Activated CD8-positive, alpha-beta memory T cell treated with anti-CD3 and anti-CD28 coated beads for 48 hours (primary cell): ENCODE data around the gene WDR93.

Experiments used
- DNase-seq, 3 experiments: peaks; one replicate each; pipeline ENCODE4 v3.0.0-alpha.2; 2020; ENCODE audit warnings: low read depth in 2 of 3, low spot score in 2 of 3

Gene WDR93

GRCh38 chr15:89747708-89748682 is 57.4 kb downstream of the WDR93 start:
- no peak for DNase-seq

DNA sequence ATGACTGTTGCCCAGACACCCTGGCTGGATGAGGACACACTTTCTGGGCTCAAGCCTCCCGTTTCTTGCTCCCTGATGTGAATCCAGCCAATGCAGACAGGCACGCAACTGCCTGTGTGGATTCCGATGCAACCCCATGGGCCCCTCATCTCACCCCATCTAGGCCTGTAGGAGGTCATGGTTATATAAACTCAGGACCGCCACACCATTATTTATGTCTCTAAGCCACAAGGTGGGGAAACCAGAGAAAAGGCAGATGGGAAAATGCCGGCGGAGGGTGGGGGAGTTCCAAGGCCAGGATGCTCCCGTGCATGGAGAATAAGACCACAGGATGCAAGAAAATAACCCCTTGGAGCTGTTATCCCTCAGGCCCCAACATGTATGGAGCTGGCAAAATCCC is 58.4 kb downstream of the WDR93 start:
- no peak for DNase-seq

- no peak for DNase-seq
These were observed 58.9 kb downstream of the WDR93 start for GRCh38 chr15:89749526-89749925.

DNA sequence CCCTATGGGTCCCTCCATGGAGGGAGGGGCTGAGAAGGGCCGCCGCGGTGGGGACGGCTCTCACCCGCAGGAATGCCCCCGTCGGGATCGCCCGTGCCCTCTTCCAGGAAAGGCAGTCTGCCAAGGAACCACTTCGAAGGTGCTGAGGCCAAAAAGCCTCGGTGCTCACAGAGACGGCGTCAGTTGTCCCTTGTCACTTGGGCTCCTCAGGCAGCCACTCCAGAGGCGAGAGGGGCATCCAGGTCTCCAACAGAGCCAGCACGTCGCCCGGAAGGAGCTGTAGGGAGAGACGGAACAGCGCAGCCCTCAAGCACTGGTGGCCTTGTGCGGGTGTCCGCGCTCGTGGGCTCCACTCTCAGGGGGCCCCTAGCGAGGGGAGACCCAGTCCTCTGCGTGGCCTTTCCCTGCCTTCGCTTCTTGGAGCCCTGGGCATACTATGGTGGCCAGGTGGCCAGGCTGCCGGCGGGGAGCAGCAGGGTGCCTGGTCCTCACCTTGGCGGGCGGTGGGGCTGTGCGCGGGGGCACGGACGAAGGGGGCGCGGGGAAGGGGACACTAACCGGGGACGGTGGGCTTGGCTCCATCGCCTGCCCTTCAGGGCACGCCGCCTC is 59.4 kb downstream of the WDR93 start:
- peak in 1 of 3 experiments; percentile 16 for DNase-seq

DNA sequence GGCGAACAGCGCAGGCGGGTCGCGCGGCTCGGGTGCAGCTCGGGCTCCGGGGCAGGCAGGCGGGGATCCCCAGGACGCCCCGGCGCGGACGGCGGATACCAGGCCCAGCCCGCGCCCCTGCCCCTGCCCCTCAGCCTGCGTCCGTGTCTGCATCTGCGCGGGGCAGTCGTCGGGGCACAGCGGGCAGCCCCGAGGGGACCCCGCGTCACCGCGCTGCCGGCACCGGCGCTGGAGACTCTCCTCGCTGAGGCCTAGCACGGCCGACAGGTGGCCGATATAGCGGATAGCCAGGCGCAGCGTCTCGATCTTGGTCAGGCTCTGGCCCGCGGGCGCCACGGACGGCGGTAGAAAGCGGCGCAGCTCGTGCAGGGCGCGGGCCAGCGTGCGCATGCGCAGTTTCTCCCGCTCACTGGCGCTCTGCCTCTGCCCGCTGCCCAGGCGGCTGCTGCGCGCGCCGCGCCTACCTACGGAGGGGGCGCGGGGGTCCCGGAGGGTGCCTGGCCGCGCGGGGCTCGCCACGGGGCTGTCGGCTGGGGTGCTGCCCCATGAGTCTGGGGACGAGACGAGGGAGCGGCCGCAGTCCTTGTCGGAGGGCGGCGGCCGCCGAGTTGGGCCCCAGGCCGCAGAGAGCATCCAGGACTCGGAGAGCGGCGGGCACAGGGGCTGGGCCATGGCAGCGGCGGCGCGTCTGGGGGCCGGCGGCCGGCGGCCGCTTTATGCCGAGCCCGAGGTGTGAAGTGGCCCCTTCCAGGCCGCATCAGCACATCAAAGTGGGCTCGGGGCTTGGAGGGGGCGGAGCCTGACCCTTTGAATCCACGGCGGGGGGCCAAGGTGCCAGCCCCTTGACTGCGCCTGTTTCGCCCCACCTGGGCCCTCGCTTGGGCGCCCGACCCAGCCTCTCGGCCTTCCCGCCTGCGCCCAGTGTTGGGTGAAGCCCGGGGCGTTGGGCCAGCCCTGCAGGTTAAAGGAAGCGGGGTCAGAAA is 60.2 kb downstream of the WDR93 start, which contains the start of gene MESP1:
MESP1 (minus strand) TSS at position 690 of the 983 bp plus-strand sequence; CDS start at position 672, 18 bp downstream.
- peak; percentile 71 to 76 (median 74) for DNase-seq

DNA sequence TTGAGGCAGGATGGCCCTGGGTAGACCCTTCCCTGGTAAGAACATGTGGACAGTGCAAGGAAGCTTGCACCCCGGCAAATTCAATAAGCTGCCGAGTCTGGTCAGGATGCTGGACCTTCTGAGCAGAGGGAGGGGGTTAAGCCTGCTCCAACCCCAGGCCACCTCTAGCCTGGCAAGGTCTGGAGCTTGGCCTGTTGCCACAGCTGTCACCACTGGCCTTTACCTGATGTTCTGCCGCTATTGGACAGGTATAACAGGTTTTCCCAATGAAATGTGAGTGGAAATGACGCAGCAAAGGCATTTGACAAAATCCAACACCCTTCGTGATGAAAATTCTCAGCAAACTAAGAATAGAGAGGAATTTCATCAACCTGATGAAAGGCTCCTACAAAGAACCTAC is 61.1 kb downstream of the WDR93 start:
- DNase-seq: no peak

DNA sequence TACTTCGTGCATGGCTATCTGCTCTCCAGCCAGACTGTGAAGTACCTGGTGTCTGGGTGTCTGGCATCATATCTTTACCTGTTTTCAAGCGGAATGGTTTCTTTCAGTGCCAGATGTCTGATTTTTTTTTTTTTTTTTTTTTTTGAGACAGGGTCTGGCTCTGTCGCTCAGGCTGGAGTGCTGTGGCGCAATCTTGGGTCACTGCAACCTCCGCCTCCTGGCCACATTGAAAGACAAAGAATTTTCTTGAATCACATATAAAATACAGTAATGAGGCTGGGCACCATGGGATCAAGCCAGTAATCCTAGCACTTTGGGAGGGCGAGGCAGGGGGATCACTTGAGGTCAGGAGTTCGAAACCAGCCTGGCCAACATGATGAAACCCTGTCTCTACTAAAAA is 63.2 kb downstream of the WDR93 start:
- DNase-seq: no peak

DNA sequence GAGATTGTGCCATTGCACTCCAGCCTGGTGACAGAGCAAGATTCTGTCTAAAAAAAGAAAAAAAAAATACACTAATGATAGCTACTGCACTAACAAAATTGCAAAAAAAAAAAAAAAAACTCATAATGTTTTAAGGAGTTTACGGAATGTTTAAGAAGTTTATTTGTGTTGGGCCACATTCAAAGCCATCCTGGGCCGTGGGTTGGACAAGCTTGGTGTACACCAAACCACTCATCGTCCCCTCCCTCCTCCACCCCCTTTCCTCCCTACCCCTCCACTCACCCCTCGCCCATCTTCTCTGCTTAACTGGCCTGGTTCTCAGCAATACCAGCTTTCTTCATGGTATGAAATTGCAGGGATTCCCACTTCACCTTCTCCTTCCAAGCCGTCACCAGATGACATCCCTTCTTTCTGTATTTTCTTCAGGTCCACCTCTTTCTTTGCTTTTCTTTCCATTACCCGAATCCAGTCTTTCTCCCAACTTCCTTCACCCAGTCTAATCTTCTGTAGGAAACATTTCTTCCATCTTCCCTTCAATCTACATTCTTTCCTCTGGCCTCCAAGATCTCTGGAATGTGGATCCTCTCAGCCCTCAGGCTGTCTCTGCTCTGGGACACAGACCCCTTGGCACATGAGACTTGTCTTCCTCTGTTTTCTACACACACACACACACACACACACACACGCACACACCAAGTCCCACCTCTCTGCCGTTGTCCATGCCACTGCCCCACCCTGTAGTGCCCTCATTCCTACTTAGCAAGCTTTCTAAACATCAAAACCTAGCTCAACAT is 63.9 kb downstream of the WDR93 start:
- no peak for DNase-seq

GRCh38 chr15:89755701-89756100 is 65.1 kb downstream of the WDR93 start:
- no peak for DNase-seq

DNA sequence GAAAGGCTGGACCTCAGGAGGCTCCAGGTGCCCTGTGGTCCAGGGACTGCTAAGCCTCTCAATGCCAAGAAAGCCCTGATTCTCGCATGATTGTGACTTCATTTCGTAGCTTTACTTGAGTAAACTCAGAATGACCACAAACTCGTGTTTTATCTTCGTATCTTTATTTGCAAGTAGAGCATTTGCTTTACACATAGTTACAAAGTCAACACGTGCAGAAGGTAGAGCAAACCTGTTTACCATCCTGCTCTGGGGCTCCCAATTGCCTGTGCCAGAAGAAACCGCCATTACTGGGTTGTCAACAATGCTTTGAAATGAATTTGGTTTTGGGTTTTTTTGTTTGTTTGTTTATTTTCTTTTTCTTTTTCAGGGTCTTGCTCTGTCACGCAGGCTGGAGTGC is 66.3 kb downstream of the WDR93 start:
- DNase-seq: no peak

GRCh38 chr15:89758283-89758682 is 67.7 kb downstream of the WDR93 start:
- no peak for DNase-seq

- DNase-seq: no peak
These were observed 68.4 kb downstream of the WDR93 start for GRCh38 chr15:89758981-89759380.

DNA sequence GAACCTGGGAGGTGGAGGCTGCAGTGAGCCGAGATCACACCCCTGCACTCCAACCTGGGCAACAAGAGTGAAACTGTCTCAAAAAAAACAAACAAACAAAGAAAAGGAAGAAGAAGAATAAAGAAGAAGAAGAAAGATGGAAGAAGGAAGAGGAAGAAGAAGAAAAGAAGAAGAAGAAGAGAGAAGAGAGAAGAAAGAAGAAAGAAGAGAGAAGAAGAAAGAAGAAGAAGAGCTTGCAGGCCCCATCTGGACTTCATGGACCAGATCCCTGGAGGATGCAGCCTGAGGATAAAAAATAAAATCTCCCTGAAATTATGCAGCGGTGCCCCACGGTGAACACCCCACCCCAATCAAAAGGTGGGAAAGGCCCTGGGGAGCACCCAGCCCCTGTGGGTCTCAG is 69.2 kb downstream of the WDR93 start:
- no peak for DNase-seq

GRCh38 chr15:89760303-89761008 is 69.8 kb downstream of the WDR93 start:
- DNase-seq: peak; percentile 40 to 84 (median 72)

DNA sequence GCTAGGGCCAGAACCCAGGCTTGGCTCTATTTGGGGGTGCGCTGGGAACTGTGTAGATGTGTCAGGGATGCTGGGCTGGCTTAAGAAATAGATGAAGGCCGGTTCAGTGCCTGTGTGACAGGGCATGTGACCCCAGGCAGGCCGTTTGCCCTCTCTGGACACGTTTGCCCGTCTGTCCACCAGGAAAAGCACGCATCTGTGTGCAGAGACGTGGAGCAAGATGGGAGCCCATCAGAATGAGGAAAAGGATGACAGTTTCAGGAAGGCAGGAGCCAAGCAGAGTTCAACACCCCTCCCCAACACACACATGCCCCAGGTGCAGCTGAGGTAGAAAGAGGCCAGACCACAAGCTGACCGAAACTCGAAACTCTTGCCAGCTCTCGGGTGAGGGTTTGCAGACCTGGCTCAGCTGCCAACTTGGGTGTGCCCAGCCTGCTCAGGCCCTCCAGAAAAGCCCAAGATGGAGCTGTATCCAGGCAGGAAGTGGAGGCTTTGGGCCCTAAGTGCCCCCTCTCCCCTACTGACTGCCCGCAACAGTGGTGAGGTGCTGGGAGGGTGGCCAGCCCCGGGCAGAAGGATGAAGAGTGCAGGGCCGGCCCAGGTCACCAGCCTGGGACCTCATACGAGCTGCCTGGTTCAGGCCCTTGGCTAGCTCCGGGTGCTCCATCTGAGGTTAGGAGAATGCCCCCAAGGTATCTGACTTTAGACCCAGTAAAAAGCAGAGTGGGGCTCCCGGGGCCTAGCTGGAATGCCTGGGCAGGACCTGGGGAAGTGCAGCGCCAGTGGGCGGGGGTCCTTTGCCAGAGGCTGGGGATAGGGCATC is 70.6 kb downstream of the WDR93 start:
- no peak for DNase-seq

DNA sequence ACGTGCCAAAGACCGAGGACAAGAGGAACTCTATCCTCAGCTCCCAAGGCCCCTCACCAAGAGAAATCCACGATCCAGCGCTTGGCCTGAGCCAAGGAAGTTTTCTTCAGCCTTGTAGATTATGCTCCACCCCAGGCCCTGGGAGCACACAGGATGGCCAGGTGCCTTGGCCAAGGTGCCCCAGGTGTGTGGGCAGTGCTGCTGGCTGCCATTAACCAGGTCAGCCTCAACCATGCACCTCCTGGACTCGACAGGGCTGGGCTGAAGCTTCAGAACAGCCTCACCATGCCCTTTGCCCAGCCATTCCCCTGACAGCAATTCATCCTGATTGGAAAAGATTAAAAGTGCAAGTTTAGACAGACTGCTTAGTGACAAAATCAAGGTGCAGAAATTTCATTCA is 71.3 kb downstream of the WDR93 start:
- no peak for DNase-seq

GRCh38 chr15:89765694-89766093 is 75.1 kb downstream of the WDR93 start:
- DNase-seq: no peak

DNA sequence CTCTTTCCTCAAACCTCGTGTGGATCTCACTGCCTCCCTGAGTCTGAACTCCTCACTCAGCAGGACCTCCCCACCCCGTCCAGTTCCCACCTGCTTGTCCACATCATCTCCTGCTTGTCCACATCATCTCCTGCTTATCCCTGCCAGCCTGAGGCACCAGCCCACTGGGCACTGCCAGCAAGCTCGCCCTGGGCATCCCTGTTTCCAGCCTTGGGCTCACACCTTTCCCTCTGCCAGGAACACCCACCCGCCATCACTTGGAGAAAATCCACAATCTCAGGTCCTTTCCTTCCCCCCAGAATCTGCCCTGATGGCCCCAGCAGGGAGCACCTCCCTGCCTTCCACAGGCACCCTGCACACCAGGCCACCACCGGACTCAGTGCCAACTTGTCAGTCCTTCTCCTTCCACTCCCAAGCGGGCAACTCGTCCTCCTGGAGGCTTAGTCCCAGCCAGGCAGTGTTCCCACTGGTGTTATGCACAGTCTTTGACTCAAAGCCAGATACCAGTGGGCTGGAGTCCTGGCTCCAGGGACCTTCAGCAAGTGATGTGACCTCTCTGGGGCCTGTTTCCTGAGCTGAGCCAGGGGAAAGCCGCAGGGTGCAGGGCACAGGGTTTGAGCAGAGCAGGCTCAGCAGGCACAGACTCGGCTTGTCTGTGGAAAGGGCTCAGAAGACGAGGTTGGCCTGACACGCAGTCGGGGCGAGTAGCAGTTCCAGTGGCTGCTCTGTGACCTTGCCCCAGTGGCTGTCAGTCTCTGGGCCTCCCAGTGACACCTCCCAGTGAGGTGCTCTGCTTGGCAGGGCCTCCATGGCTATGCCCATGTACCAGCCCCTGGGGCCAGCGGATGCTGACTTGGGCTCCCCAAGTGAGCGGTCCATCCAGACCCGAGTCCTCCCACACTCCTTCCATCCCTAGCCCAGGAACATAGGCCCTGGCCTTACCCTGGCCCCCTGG is 76.0 kb downstream of the WDR93 start:
- DNase-seq: no peak
